GM19452 (cell line): Measurements from ENCODE around the gene OSBPL5.

Experiments used
- ATAC-seq: cut with Tn5 transposase; IDR thresholded peaks from one replicate; pipeline ENCODE4 v1.9.1; 2021; ENCODE audit not compliant: unreplicated experiment

The OSBPL5 gene

DNA sequence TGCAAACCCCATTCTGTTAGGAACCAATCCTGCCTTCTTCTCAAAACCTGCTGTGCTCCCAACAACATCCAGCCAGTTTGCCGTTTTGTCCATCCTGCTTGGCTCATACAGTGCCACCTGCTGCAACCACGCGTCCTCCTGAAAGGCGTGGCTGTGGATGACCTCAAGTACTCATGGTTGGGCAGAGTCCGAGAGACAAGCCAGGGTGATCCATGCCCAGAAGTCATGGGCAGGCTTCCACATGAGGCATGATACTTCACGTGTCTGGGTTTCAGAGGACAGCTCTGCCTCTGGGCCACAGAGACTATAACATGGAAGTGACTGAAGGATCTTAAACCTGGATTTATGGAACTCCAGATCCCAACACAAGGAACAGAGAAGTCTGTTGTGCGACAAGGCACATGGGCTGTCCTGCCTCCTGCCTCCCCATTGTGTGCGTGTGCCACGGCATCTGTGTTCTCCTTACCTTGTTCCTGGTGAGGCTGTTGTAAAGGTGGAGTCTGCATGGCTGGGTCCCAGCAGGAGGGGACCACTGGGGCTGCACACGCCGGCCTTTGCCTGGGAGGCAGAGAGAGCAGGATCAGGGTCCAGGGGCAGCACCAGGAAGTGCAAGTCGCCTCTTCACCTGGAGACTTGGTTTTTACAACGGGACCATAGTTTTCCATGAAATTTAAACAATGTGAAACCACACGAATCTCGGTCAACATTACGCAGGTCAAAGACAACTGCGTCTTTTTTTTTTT, 123.2 kb downstream of the OSBPL5 start:
- ATAC-seq: no peak

GRCh38 chr11:3040881-3041280, 124.2 kb downstream of the OSBPL5 start:
- no peak for ATAC-seq

DNA sequence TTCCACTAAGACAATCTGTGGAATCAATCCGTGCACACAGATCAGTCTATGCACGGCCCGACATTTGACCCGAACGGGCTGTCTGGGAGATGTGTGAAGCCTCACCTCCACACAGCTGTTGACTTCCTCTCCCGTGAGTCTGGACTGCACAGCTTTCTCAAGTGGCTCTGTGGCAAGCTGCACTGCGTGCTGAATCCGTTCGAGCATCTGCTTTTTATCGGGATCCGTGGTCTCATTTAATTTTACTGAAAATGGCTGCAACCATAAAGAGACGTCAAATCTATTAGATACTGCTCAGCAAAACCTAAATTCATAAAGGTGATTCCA, 127.2 kb downstream of the OSBPL5 start:
- no peak for ATAC-seq
